IPS-11a (cell line): Measurements from ENCODE around the gene YLPM1.

Experiments
- H3K4me3 ChIP-seq: one replicate; pipeline ENCODE4 v1.5.1; 2013; ENCODE audit warnings: low read depth, low read length, control low read depth

Gene YLPM1

DNA sequence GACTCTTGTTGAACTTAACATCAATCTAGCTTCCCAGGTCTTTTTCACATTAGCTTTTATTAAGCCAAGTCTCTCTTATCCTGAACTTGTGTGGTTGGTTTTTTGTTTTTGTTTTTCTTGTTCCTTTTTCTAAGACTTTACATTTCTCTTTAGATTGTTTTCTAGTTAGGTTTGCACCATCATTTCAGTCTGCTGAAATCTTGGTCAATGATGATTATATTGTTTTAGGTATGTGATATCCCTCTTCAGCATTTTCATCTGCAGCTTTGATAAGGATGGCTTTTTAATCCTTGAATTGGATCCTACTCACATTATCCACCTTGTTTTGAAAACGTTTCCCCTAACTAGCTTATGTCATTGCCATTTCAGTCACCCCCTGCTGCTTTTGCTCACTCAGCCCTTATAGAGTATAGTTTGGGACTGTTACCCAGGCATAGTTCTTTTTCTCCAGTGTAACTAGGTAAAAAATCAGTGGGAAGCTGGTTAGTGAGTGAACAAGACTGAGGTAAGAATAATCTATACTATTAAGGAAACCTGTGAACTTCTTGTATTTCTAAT lies 22.0 kb downstream of the YLPM1 start:
- no peak overlapping the region for H3K4me3 ChIP-seq

GRCh38 chr14:74786796-74787315 lies 23.7 kb downstream of the YLPM1 start:
- no peak overlapping the region for H3K4me3 ChIP-seq

- no peak overlapping the region for H3K4me3 ChIP-seq
These were observed 29.3 kb downstream of the YLPM1 start for GRCh38 chr14:74792249-74793039.

- H3K4me3 ChIP-seq: no peak overlapping the region
These were observed 30.5 kb downstream of the YLPM1 start for GRCh38 chr14:74793506-74794155.

GRCh38 chr14:74794947-74795346 lies 31.8 kb downstream of the YLPM1 start:
- H3K4me3 ChIP-seq: no peak overlapping the region

- no peak overlapping the region for H3K4me3 ChIP-seq
These were observed 36.6 kb downstream of the YLPM1 start for GRCh38 chr14:74799765-74800164.

GRCh38 chr14:74800780-74801179 lies 37.7 kb downstream of the YLPM1 start:
- no peak overlapping the region for H3K4me3 ChIP-seq

DNA sequence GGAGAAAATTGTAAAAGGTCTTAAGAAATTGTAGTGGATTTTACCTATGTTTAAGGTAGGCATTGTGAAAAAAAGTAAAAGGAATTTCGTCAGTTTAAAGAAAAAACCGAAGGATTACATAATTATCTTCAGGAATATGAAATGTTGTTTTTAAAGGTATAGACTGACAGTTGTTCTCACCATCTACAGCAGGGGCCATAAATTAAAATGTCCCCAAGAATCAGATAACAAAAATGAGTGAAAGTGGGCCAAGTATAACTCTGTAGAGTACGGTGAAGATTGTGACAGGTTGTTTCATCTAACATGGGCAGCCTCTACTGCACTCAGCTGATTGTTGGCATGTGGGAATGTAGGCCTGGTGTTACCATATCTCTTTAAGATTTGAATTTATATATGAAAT lies 38.3 kb downstream of the YLPM1 start:
- H3K4me3 ChIP-seq: no peak overlapping the region

DNA sequence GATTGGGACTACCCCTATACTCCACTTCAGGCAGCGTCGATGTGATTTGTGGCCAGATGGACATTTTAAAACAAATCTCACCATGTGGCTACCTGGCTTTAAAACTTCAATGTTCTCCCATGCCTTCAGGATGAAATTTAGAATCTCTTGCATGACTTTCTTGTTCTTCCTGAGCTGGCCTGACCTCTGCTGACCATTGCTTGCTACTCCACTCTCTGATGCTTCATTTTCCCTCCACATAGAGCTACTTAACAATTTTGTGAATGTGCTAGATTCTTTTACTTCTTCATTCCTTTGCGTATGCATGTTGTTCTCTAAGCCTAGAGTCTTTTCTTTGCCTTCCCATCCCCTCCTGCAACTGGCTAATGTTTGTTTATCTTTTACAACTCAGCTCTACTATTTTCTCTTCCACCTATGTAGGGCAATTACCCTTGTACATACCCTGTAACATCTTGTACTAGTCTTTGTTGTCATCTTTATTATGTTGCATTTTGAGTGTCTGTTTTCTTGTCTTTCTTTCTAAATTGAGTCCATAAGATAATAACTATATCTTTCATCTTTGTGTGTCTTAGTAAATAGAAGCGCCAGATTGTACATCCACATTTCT lies 41.2 kb downstream of the YLPM1 start:
- H3K4me3 ChIP-seq: no peak overlapping the region

DNA sequence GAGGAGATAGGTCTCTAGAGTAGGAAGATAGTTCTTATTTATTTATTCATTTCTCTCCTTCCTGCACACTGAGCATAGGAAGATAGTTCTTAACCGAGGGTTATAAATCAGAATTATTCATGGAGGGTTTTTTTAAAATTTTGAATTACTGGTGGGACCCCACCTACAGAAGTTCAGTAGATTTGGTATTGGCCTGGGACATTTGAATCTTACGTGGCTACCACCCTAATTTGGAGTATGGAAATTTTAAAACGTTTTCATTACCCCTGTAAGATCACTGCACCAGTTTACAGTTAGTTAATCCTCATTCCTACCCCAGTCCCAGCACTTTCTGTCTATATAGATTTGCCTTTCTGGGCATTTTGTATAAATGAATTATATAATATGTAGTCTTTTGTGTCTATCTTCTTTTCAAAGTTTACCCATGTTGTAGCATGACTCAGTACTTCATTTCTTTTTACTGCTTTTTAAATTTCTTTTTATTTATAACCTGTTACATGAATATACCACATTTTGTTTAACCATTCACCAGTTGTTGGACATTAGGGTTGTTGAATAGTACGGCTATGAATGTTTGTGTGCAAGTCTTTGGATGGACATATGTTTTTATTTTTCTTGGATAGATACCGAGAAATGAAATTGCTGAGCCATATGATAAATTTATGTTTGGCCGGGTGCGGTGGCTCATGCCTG lies 44.9 kb downstream of the YLPM1 start:
- no peak overlapping the region for H3K4me3 ChIP-seq

DNA sequence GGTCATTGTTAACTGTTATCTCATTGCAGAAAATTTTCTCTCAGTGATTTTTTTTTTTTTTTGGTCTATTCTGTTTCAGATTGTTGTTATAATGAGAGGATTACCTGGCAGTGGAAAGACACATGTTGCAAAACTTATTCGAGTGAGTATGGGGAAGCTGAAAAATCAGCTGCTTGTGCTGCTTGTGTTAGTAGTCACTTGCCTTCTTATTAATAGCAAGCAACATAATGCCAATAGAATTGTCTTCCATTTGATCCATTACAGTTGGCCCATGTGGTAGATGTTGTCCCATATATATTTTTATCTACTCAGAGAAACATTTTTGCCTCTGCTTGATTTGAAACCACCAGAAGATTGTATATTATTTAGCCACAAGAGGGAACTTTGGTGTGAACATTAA lies 53.0 kb downstream of the YLPM1 start:
- H3K4me3 ChIP-seq: no peak overlapping the region

DNA sequence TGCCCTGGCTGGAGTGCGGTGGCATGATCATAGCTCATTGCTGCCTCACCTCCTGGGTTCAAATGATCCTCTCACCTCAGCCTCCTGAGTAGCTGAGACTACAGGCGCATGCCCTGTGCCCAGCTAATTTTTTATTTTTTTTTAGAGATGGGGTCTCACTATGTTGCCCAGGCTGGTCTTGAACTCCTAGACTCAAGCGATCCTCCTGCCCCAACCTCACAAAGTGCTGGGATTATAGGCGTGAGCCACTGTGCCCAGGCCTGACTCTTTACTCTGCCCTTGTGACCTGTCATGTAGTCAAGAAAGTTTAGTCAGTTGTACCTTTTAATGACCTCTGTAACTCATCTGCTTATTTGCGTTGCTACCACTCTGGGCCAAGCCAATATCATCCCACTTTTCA lies 57.2 kb downstream of the YLPM1 start:
- H3K4me3 ChIP-seq: no peak overlapping the region

DNA sequence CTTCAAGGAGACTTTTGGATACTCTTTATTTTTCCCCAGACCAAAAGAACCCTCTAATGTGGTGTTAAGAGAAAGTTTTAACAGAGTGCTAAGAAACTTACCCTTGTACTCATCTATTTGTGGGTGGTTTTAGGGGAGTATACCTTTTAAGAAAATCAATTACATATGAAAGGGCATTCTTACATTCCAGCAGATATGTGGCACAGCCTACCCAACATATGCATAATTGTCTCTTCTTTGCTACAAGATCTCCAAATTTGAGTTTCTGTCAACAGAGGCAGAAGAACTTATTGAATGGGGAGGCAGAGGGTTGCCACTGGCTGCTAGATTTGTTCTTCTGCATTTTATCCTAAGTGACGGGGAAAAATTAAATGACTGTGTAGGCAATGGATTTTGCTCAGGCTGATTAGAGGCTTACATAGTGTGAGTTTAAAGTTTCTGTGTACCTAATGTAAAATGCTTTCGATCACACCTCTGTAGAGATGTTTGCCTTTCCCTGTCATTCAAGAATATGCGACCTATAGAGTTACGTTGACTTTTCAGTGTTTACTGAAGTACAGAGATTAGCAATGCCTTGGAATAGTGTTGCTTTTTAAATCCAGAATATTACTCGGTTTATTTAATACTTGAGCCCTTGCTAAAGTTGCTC lies 58.3 kb downstream of the YLPM1 start:
- no peak overlapping the region for H3K4me3 ChIP-seq

DNA sequence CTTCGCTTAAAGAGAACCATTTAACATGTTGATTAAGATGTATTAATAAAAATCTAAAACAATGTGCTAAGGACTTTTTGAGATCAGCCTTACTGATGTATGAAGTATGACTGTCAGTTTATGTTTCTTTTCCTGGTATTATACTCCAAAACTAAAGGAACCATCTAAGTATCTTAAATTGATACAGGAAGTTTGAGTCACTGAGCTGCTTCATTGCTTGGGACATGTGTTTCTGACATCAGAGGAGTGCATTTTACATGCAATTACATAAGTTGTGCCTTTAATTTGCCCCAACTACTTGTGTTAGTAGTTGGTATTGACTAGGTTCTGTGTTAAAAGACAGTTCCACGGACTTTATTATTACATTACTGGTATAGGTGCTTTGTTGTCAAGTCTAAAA lies 61.9 kb downstream of the YLPM1 start:
- no peak overlapping the region for H3K4me3 ChIP-seq

GRCh38 chr14:74826574-74826973 lies 63.5 kb downstream of the YLPM1 start:
- H3K4me3 ChIP-seq: no peak overlapping the region

DNA sequence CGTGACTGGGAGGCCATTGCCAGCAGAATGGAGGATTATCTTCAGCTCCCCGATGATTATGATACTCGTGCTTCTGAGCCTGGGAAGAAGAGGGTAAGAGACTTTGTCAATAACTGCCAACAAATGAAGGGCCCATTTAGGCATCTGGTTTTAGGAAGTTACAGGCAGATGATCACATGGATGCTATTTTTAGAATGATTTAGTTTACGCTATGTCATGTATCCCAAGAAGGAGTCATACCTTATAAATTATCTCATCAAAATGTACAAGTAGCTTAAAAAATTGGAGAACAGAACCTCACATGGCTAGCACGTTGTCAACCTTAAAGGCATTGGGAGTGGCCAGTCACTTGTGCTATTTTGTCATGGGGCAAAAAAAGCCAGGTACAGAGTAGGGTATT lies 66.1 kb downstream of the YLPM1 start:
- no peak overlapping the region for H3K4me3 ChIP-seq

DNA sequence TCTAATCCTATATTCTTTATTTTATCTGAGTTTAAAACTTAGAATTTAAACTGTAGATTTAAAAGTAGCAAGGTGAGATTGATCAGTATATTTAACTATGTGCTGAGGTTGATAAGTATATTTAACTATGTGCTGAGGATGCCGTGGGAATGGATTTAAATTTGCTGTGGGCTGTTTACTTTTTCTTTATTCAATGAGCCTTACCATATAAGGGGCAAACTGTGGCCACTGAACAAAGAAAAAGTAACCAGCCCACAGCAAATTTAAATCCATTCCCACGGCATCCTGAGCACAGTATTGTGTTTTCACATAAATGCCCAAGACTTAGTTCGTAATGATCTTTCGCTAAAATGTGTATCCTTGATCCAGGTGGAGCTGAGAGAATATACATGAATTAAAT lies 69.7 kb downstream of the YLPM1 start:
- H3K4me3 ChIP-seq: no peak overlapping the region

- H3K4me3 ChIP-seq: no peak overlapping the region
These were observed 71.7 kb downstream of the YLPM1 start for GRCh38 chr14:74834692-74835392.

- no peak overlapping the region for H3K4me3 ChIP-seq
These were observed 72.6 kb downstream of the YLPM1 start for GRCh38 chr14:74835645-74836250.
